ENCODE results near the gene IGF1. TPM values are rescaled to one million over a fixed set of nuclear protein-coding genes. Genes with fewer than 3 reads are reported as not detected.

The IGF1 gene
- total RNA-seq, 1 donor from 2014 or later, result 6.0 TPM

DNA sequence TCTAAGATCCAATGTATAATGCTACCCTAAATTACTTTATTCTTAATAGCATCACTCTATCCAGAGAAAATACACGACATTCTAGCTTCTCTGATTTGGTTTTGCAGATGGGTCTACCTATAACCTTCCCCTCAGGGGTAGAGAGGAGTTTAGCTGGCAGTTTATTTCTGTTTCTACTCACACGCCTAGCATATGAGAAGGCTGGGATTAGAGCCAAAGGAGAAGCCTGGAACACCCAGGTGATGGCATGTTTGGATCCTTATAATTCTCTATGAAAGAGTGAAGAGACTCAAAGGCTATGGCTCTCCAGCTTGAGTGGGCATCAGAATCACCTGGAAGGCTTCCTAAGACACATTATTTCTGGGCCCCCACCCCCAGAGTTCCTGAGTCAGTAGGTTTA, 131.3 kb downstream of the IGF1 start:
- no peaks in the 10 kb centered on the region for H3K4me1 ChIP-seq
- H3K27ac ChIP-seq, result no peak overlapping the region
- TF ChIP-seq, protein P1, sequence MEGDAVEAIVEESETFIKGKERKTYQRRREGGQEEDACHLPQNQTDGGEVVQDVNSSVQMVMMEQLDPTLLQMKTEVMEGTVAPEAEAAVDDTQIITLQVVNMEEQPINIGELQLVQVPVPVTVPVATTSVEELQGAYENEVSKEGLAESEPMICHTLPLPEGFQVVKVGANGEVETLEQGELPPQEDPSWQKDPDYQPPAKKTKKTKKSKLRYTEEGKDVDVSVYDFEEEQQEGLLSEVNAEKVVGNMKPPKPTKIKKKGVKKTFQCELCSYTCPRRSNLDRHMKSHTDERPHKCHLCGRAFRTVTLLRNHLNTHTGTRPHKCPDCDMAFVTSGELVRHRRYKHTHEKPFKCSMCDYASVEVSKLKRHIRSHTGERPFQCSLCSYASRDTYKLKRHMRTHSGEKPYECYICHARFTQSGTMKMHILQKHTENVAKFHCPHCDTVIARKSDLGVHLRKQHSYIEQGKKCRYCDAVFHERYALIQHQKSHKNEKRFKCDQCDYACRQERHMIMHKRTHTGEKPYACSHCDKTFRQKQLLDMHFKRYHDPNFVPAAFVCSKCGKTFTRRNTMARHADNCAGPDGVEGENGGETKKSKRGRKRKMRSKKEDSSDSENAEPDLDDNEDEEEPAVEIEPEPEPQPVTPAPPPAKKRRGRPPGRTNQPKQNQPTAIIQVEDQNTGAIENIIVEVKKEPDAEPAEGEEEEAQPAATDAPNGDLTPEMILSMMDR (IDR thresholded peaks at IDR 0.05), result no peak
- no peaks in the 10 kb centered on the region for H3K27me3 ChIP-seq
- H3K4me3 ChIP-seq, result no peak overlapping the region
- intact Hi-C loops (cut with DNase I), result no loop called here
- H3K9me3 ChIP-seq, result no peaks in the 10 kb centered on the region
- ATAC-seq (no peak), DNase-seq (no peak)
- no peaks in the 10 kb centered on the region for H3K36me3 ChIP-seq

DNA sequence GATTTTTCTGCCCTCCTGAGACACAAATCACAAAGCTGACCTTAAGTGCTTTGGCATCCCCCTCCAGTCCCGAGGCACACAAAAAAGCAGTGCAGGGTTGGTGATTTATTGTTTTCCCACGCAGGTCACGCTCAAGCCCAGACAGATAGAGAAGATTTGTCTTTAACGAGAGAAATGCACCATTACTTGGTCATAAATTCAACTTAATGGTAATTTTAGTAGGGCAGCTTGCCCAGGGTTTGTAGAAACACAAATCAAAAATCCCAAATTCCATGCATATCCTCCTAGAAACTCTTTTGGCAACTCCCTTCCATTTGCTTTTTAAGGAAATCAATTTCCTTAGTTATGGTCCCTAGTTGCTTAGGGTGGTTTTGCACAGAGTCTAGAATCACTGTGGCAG, 132.6 kb downstream of the IGF1 start:
- DNase-seq (no peak), ATAC-seq (no peak)
- Histone ChIP-seq H3K9me3 (no peaks in the 10 kb centered on the region), H3K27ac (no peak overlapping the region), H3K36me3 (no peaks in the 10 kb centered on the region), H3K27me3 (no peaks in the 10 kb centered on the region), H3K4me1 (no peaks in the 10 kb centered on the region), H3K4me3 (no peak overlapping the region)
- TF ChIP-seq, protein P1 (IDR thresholded peaks at IDR 0.05), result no peak
- intact Hi-C loops (cut with DNase I), result no loop called here
